IPS-15b (cell line): ENCODE results near the gene GBF1.

ENCODE experiments used
- H3K27me3 ChIP-seq: one replicate; pipeline ENCODE4 v1.6.1; 2013; ENCODE audit warnings: low read length; ENCODE audit not compliant: control insufficient read depth, insufficient read depth
- H3K36me3 ChIP-seq: one replicate; pipeline ENCODE4 v1.6.1; 2013; ENCODE audit warnings: low read length; ENCODE audit not compliant: control insufficient read depth, insufficient read depth
- H3K4me1 ChIP-seq: one replicate; pipeline ENCODE4 v1.6.1; 2013; ENCODE audit warnings: mild to moderate bottlenecking, low read length; ENCODE audit not compliant: control insufficient read depth, insufficient read depth
- H3K4me3 ChIP-seq: one replicate; pipeline ENCODE4 v1.5.1; 2013; ENCODE audit warnings: low read depth, low read length
- H3K9ac ChIP-seq: one replicate; pipeline ENCODE4 v1.6.1; 2013; ENCODE audit warnings: low read depth, mild to moderate bottlenecking, low read length
- H3K9me3 ChIP-seq: one replicate; pipeline ENCODE4 v1.6.1; 2013; ENCODE audit warnings: mild to moderate bottlenecking, low read length; ENCODE audit not compliant: control insufficient read depth, insufficient read depth

GBF1 gene

DNA sequence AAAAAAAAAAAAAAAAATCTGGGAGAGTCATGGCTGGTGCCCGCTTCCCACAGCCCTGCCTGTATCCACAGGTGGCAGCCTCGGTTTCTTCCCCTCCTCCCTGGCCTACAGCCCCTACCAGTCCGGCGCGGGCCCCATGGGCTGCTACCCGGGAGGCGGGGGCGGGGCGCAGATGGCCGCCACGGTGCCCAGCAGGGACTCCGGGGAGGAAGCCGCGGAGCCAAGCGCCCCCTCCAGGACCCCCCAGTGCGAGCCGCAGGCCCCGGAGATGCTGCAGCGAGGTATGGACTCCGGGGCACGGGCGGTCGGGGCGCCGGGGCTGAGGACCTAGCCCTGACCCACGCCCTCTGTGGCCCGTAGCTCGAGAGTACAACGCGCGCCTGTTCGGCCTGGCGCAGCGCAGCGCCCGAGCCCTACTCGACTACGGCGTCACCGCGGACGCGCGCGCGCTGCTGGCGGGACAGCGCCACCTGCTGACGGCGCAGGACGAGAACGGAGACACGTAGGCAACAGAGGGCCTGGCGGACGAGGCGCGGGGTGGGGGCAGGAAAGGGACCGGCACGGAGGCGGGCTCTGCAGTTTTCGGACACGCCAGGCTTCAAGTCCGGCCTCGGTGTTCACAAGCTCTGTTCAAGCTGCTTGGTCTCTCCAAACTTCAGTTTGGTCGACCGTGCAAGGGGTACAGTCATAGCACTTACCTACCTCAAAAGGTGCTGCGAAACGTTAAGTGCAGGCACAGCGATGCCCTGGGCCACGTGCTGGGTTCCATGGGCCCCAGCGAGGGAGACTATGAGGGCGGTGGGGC, 154.1 kb downstream of the GBF1 start:
- no peaks in the 10 kb centered on the region for H3K9me3 ChIP-seq
- peaks cover 3% of the 10 kb centered on the region for H3K4me1 ChIP-seq
- peaks cover 60% of the 10 kb centered on the region for H3K36me3 ChIP-seq
- H3K27me3 ChIP-seq: peaks cover 6% of the 10 kb centered on the region
- peak overlapping the region; percentile 53 for H3K4me3 ChIP-seq
- H3K9ac ChIP-seq: peak overlapping the region; percentile 24

DNA sequence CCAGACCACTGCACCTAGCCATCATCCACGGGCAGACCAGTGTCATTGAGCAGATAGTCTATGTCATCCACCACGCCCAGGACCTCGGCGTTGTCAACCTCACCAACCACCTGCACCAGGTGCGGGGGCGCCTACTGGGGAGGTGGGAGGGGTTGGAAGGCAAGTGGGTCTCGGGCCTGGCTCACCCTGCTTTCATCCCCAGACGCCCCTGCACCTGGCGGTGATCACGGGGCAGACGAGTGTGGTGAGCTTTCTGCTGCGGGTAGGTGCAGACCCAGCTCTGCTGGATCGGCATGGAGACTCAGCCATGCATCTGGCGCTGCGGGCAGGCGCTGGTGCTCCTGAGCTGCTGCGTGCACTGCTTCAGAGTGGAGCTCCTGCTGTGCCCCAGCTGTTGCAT, 154.7 kb downstream of the GBF1 start:
- Histone ChIP-seq H3K36me3 (peaks cover 61% of the 10 kb centered on the region), H3K9me3 (no peaks in the 10 kb centered on the region), H3K9ac (no peak overlapping the region), H3K4me3 (peak overlapping the region; percentile 45), H3K27me3 (peaks cover under 1% of the 10 kb centered on the region), H3K4me1 (peaks cover 3% of the 10 kb centered on the region)

DNA sequence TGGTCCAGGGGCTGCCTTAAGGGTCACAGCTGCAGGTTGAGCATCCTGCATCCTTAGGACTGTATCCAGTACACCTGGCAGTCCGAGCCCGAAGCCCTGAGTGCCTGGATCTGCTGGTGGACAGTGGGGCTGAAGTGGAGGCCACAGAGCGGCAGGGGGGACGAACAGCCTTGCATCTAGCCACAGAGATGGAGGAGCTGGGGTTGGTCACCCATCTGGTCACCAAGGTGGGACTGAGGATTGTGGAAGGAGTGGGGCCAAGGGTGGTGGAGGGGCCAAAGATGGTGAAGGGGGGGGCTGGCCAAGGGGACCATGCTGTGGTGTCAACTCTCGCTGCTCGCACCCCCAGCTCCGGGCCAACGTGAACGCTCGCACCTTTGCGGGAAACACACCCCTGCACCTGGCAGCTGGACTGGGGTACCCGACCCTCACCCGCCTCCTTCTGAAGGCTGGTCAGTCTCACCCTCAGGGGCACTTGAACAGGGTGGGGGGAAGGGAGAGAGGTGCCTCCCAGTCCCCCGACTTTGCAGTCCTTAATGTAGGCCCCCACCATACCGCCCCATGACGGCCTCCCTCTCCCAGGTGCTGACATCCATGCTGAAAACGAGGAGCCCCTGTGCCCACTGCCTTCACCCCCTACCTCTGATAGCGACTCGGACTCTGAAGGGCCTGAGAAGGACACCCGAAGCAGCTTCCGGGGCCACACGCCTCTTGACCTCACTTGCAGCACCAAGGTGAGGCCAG, 155.4 kb downstream of the GBF1 start:
- no peak overlapping the region for H3K4me3 ChIP-seq
- peaks cover 61% of the 10 kb centered on the region for H3K36me3 ChIP-seq
- H3K9me3 ChIP-seq: no peaks in the 10 kb centered on the region
- no peak overlapping the region for H3K9ac ChIP-seq
- peaks cover 3% of the 10 kb centered on the region for H3K4me1 ChIP-seq
- no peaks in the 10 kb centered on the region for H3K27me3 ChIP-seq

DNA sequence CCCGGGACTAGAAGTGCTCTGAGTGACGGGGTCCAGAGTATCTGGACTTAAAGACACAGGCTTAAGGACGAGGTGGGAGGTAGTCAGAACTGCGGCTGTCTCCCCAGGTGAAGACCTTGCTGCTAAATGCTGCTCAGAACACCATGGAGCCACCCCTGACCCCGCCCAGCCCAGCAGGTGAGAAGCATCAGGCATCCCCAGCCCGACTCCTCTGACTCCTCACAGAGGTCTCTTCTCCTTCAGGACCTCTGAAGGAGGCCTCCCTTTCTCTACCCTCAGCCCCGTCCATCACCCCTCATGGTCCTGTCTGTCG, 156.0 kb downstream of the GBF1 start:
- Histone ChIP-seq H3K36me3 (peaks cover 61% of the 10 kb centered on the region), H3K27me3 (no peaks in the 10 kb centered on the region), H3K9ac (no peak overlapping the region)

DNA sequence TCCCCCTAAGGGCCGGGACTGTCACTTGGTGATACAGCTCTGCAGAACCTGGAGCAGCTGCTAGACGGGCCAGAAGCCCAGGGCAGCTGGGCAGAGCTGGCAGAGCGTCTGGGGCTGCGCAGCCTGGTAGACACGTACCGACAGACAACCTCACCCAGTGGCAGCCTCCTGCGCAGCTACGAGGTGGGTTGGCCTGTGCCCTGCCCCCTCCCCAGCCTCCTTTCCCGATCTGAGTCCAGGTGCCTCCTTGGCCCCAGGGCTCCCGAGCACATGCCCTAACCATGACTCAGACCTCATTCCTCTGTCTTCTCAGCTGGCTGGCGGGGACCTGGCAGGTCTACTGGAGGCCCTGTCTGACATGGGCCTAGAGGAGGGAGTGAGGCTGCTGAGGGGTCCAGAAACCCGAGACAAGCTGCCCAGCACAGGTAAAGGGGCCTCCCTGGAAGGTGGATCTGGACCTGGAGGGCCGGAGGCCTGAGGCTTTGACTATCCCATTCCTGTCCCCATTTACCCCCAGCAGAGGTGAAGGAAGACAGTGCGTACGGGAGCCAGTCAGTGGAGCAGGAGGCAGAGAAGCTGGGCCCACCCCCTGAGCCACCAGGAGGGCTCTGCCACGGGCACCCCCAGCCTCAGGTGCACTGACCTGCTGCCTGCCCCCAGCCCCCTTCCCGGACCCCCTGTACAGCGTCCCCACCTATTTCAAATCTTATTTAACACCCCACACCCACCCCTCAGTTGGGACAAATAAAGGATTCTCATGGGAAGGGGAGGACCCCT, 156.6 kb downstream of the GBF1 start:
- Histone ChIP-seq H3K9me3 (no peaks in the 10 kb centered on the region), H3K9ac (no peak overlapping the region), H3K4me3 (no peak overlapping the region), H3K27me3 (no peaks in the 10 kb centered on the region), H3K36me3 (peaks cover 55% of the 10 kb centered on the region), H3K4me1 (peaks cover 3% of the 10 kb centered on the region)

More for the DNA sequence above, 156.0 kb downstream of the GBF1 start:
- Histone ChIP-seq H3K9me3 (no peaks in the 10 kb centered on the region), H3K4me3 (no peak overlapping the region), H3K4me1 (peaks cover 3% of the 10 kb centered on the region)

DNA sequence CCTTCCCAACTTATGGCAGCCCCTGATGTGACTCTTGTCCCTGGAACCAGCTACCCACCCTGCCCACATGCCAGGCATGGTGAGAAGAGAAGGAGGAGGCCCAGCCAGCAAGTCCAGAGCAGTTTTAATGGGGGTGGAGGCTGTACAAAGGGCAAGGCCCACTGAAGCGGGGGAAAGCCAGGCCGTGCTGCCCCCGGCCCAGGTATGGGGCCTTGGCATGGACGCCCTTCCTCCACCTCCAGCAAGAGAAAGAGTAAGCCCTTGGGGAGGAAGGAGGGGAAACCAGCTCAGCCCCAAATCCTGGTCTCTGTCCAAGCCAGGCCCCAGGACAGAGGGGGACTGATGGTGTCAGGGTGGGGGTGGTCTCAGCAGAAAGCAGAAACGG, 157.2 kb downstream of the GBF1 start:
- Histone ChIP-seq H3K36me3 (peaks cover 49% of the 10 kb centered on the region), H3K9me3 (no peaks in the 10 kb centered on the region), H3K9ac (no peak overlapping the region), H3K4me3 (no peak overlapping the region), H3K27me3 (peaks cover 3% of the 10 kb centered on the region), H3K4me1 (peaks cover 3% of the 10 kb centered on the region)

DNA sequence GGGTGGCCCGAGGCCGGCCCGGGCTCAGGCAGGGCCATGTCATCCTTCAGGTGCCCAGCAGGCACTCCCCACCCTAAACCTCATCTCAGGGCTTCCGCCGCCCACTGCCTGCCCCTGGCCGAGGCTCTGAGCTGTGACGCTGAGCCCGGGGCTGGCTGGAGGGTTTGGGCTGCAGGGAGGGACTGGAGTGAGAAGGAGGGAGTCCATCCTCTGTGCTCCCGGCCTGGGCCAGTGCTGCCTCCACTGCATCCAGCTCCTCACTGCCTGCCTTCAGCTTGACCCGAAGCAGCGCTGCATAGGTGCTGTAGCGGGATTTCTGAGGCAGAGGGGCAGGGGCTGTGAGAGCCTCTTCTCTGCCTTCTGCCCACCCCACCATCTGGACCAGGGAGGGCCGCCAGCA, 157.8 kb downstream of the GBF1 start:
- no peak overlapping the region for H3K9ac ChIP-seq
- H3K4me3 ChIP-seq: no peak overlapping the region
- H3K4me1 ChIP-seq: peaks cover 3% of the 10 kb centered on the region
- peaks cover 43% of the 10 kb centered on the region for H3K36me3 ChIP-seq
- no peaks in the 10 kb centered on the region for H3K9me3 ChIP-seq
- H3K27me3 ChIP-seq: peaks cover 9% of the 10 kb centered on the region

DNA sequence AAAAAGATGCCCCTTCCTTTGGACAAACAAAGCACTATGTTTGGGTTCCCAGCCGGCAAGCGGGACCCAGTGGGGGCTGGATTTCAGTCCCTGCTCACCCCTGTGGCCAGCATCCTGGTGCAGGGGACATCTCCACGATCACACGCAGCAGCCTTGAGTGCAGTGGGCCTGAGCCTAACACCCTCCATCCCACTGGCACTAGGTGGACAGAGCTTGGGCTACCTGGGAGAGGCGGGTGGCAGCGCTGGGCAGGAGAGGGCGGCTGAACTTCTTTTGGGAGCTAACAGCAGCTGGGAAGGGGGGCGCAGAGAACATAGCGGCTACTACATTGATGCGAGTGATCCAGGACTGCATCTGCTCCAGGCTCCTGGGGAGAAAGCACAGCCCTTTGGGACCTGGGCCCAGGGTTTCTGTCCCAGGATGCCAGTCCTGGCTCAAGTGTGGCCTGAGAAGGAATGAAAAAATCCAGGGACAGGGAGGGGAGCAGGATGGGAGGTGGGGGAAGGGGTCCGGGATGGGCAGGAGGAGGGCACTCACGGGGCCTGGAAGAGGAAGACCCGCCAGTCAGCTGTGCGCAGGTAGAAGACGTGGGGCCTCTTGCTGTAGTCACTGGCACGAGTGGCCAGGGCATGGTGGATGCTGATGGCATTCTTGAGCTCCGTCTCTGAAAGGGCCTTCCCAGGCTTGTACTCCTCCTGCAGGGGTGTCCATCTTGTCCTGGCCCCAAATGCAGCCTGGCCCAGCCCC, 159.2 kb downstream of the GBF1 start:
- Histone ChIP-seq H3K4me1 (peaks cover 4% of the 10 kb centered on the region), H3K9ac (no peak overlapping the region), H3K27me3 (peaks cover 16% of the 10 kb centered on the region), H3K9me3 (no peaks in the 10 kb centered on the region), H3K36me3 (peaks cover 37% of the 10 kb centered on the region), H3K4me3 (no peak overlapping the region)

DNA sequence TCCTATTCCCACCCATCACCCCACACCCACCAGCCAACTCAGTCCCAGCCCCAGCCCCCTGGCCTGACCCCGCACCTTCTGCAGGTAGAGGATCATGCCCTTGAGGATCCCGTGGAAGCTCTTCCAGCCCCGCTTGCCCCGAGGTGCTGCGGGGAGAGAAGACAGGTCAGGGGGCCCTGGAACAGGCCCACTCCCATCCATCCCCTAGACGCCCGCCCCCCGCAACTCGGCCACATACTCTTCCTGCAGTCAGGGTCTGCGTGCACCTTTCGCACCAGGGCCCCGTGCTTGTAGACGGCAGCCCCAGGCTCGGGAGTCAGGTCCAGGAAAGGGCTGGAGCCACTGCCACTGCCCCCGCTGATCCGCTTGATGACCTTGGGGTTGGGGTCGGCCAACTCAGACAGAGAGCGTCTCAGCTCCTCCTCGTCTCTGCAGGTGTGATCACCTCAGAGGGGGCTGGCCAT, 159.8 kb downstream of the GBF1 start:
- peaks cover 22% of the 10 kb centered on the region for H3K27me3 ChIP-seq
- peaks cover 32% of the 10 kb centered on the region for H3K36me3 ChIP-seq
- H3K9ac ChIP-seq: no peak overlapping the region
- H3K9me3 ChIP-seq: no peaks in the 10 kb centered on the region
- H3K4me1 ChIP-seq: peaks cover 7% of the 10 kb centered on the region
- H3K4me3 ChIP-seq: no peak overlapping the region

DNA sequence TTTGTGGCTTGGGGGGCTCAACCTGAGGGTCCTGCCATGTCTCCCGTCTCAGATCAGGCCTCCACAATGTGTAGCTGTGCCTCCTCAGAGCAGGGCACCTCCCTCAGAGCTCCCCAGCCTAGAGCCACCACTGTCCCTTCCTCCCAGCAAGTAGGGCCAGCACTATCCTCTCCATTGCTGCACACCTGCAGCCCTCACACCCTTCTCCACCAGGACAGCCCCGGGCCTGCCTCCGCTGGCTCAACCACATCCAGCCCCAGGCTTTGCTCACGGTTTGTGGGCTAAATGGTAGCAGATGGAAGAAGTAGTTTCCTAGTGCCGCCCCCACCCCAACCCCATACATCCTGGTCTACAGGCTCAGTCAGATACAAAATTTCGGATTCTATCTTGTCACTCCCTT, 160.3 kb downstream of the GBF1 start:
- H3K9me3 ChIP-seq: no peaks in the 10 kb centered on the region
- no peak overlapping the region for H3K9ac ChIP-seq
- H3K4me1 ChIP-seq: peaks cover 7% of the 10 kb centered on the region
- peaks cover 25% of the 10 kb centered on the region for H3K27me3 ChIP-seq
- H3K4me3 ChIP-seq: no peak overlapping the region
- H3K36me3 ChIP-seq: peaks cover 28% of the 10 kb centered on the region

DNA sequence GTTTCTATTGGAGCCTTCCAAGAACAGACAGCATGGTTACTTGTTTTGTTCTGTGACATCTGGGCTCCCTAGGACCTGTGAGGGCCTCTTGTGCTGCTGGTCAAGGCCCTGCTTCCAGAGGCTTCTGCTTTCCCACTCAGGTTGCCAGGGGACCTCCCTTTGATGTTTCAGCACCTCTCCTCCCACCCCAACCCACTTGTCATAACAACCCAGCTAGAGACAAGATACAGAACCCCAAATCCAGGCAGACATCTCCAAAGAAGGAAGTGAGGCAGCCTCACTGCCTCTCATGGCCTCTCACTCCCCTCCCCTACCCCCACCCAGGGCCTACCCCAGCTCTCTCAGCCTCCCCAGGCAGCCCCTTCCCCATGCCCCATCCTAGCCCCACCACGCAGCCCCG, 161.5 kb downstream of the GBF1 start:
- Histone ChIP-seq H3K4me3 (no peak overlapping the region), H3K27me3 (peaks cover 36% of the 10 kb centered on the region), H3K36me3 (peaks cover 17% of the 10 kb centered on the region), H3K9ac (no peak overlapping the region), H3K9me3 (no peaks in the 10 kb centered on the region), H3K4me1 (peaks cover 14% of the 10 kb centered on the region)
